ENCODE results near the gene SHC1. TPM values are rescaled to one million over a fixed set of nuclear protein-coding genes. Genes with fewer than 3 reads are reported as not detected.

The SHC1 gene
- total RNA-seq, 4 donors from 2014 or later = 152 to 265 (median 171) TPM

- no peak for TF ChIP-seq CTCF (IDR thresholded peaks at IDR 0.05)
- DNase-seq (ENCODE audit: low spot score) (no peak), ATAC-seq (ENCODE audit: low FRiP score) (no peak)
Measured at GRCh38 chr1:155007251-155007828, 36.8 kb upstream of the SHC1 start.

- ATAC-seq (ENCODE audit: low FRiP score) = no peak
- DNase-seq (ENCODE audit: low spot score) = no peak
- no peak for TF ChIP-seq CTCF (IDR thresholded peaks at IDR 0.05)
Measured at GRCh38 chr1:155006601-155007101, 36.1 kb upstream of the SHC1 start.

- TF ChIP-seq CTCF (IDR thresholded peaks at IDR 0.05) = no peak
- ATAC-seq (ENCODE audit: low FRiP score) (peak; percentile 7), DNase-seq (ENCODE audit: low spot score) (no peak)
Measured at GRCh38 chr1:155005076-155006011, 34.8 kb upstream of the SHC1 start.

- no peak for TF ChIP-seq CTCF (IDR thresholded peaks at IDR 0.05)
- ATAC-seq (ENCODE audit: low FRiP score) = no peak
- no peak for DNase-seq (ENCODE audit: low spot score)
Measured at GRCh38 chr1:155004352-155005075, 34.0 kb upstream of the SHC1 start.

GRCh38 chr1:155003766-155004351 is 33.3 kb upstream of the SHC1 start:
- no peak for DNase-seq (ENCODE audit: low spot score)
- TF ChIP-seq CTCF (IDR thresholded peaks at IDR 0.05) = no peak
- peak; percentile 3 for ATAC-seq (ENCODE audit: low FRiP score)

- ATAC-seq (ENCODE audit: low FRiP score) (no peak), DNase-seq (ENCODE audit: low spot score) (no peak)
- TF ChIP-seq CTCF (IDR thresholded peaks at IDR 0.05) = no peak
Measured at GRCh38 chr1:155003227-155003765, 32.7 kb upstream of the SHC1 start.
